ENCODE data around the gene YPEL3. TPM values are rescaled to one million over a fixed set of nuclear protein-coding genes. Genes with fewer than 3 reads are reported as not detected.

The YPEL3 gene, protein sequence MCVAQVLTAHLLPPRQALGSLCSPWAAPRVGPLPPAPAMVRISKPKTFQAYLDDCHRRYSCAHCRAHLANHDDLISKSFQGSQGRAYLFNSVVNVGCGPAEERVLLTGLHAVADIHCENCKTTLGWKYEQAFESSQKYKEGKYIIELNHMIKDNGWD
- 7.3 and 12.0 TPM in 2 replicates for total RNA-seq

DNA sequence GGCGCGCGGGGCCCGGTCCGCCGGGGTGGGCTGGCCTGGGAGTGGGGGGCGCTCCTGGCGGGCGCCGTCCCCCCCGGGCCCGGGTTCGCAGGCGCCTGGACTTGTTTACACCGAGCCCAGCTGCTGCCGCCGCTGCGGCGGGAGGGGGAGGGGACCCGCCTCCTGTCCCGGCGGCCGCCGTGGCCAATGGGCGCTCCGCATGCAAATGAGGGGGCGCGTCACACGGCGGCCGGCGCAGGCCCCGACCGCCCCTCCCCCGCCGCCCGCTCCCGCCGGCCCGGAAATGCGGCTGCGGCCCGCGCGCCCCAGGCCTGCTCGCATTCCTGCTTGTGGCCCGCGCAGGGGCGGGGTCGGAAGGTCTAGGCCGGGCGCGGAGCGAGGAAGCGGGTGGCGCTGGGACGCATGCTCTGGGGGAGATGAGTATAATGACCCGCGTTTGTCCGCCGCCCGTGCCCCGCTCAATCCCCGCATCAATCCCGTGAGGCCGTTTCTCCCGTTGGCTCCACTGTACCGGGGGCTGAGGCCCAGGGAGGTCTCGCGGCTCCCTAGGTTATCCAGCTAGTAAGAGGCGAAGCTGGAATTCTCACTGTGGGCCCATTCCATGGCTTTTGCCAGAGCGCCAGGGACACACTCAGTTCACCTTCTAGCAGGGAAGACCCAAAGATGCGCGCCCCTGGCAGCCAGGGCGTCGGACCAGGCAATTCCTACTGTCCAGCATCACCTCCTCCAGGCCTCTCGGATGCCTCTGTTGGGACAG, at the start of gene YPEL3:
Gene YPEL3 (minus strand): TSS at position 109 of the 757 bp plus-strand sequence. CDS start 731 bp downstream, outside the sequence.

DNA sequence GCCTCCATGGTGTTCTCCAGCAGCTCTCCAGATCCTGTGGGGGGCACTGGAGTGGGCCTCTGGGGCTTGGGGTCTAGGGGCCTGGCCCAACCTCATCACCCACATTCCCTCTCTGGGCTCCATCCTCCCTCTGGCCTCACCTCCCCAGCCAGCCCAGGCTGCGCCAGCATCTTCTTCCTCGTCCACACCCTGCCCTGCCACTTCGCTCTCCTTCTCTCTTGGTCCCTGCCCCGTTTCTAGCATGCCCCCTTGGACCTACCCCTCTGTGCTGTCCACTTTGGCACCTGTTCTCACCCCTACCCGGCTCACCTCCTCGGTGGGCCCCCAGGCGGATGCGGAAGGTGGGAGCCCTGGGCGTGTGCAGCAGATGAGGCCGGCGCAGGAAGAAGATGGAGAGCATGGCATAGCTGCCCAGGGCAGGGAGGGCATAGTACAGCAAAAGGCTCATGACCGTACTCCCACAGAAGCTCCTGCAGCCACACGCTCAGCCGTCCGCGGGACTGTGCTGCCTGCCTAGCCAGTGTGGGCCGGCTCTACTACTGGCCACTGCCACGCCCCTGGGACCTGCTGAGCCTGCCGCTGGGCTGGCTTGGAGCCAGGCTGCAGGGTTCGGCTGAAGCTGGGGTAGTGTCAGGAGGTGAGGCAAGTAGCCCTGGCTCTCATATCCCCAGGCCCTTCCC, 17.2 kb upstream of the YPEL3 start, which contains the start of gene GDPD3:
Gene GDPD3 (minus strand): TSS at position 507 of the 680 bp plus-strand sequence. CDS start 59 bp downstream, at position 448.

DNA sequence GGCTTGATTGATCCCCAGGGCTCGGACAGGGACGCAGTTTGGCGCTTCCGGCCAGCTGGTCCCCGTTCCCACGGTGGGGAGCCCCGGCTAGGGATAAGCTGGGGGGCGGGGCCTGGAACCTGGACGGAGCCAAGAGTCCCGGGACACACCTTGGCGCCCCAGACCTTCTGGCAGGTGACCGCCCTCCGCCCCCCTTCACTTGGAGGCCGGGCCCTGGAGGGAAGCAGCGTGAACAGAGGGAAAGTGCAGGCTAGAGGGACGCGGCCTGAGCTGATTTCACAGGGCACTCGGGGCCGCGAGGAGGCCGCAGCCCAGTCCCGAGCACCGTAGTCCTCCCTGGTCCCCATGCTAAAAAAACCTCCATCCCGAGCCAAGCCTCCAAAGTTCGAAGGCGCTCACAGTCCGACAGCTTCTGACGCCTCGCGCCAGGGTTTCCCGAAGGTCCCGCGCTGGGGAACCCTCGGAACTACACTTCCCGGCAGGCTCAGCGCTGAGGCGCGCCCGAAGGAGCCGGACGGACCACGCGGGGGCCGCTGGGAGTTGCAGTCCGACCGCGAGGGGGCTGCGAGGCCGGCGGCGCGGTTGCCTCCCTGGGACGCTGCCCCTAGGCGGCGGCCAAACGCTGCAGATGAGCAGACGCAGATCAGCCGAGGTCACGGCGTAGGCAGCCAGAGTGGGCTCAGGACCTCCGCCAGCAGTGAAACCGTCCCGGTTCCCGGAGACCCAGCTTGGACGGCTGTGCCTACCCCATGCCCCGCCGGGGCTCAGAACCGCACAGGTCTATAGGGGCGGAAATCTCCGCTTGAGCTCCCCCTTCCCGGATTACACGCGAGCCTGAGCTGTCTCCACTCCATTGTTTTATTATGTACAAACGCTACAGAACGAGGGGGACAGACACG, 4.3 kb downstream of the YPEL3 start, which contains the start of gene TBX6:
Gene TBX6 (minus strand): TSS at position 451 of the 899 bp plus-strand sequence. CDS start 731 bp downstream, outside the sequence.

DNA sequence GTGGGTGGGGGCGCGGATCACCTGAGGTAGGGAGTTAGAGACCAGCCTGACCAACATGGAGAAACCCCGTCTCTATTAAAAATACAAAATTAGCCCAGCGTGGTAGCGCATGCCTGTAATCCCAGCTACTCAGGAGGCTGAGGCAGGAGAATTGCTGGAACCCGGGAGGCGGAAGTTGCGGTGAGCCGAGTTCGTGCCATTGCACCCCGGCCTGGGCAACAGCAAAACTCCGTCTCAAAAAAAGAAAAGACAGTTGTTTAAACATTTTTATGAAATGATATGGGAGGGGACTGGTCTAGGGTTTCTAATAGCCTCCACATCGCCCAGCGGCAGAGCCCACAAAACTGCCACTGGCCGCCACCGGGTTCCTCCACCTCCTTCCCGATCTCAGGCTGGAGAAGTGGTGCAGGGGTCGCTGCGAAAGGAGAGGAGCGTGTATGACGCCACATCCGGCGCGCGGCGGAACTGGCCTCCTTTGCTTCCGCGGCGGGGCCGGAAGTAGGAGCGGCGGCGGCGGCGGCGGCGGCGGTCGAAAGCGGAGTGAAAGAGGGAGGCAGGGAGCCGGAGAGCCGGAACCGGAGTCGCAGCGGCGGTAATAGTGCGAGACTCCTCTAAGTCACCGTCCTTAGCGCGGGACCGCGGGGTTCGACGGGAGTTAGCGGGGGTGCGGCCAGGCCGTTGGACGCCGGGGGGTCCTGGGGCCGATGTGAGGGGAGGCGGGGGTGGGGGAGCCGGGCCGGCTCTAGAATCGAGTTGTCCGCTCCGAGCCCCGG, 20.3 kb downstream of the YPEL3 start, which contains the start of gene PPP4C:
Gene PPP4C (plus strand): TSS at position 492 of the 773 bp plus-strand sequence. CDS start 384 bp downstream, outside the sequence.

DNA sequence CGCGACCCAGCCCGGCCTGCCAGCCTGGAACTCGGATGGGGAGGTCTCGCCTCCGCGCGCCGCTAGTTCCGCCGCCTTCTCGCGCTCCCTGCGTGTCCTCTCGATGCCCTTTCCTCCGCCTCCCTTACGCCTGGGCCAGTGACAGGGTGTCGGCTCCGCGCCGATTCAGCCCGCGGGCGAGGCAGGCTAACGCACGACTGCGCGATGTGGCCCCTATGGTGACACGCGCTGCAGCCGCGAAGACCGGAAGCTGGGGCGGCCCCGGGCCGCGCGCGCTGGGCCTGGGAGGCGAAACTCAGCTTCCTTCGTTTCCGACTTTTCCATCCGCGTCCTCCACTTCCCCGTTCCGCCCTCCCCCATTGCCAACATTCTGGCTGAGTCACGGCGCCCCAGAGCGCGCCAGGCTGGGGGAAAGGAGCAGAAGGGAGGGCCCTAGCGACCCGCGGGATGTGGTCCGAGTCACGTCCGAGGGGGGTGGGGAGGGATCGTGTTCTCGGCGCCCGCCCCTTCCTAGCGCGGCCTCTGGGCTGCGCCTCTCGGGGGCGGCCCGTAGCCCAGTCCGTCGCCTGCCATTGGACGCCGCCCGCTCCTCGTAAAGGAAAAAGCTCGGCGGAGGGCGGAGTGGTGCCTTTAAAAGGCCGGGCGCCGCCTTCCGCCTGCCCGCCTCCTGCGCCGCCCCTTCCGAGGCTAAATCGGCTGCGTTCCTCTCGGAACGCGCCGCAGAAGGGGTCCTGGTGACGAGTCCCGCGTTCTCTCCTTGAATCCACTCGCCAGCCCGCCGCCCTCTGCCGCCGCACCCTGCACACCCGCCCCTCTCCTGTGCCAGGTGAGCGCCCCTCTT, 30.7 kb downstream of the YPEL3 start, which contains the start of gene ALDOA:
Gene ALDOA (plus strand): TSS at position 659 of the 841 bp plus-strand sequence. CDS start 1,138 bp downstream, outside the sequence.

Other genes with a start within 250 kb of the YPEL3 start
- 63.4 and 86.9 TPM in 2 replicates for gene CDIPT, start 233.0 kb downstream of the YPEL3 start, total RNA-seq
- gene SEZ6L2, start 196.7 kb downstream of the YPEL3 start, total RNA-seq: 5.5 and 7.5 TPM in 2 replicates
- gene ASPHD1, start 195.7 kb downstream of the YPEL3 start, total RNA-seq: 2.1 and 6.8 TPM in 2 replicates
- 3.9 and 5.0 TPM in 2 replicates for gene KCTD13, start 170.0 kb downstream of the YPEL3 start, total RNA-seq
- 57.5 and 67.9 TPM in 2 replicates for gene TMEM219, start 134.1 kb downstream of the YPEL3 start, total RNA-seq
- 41.3 and 46.7 TPM in 2 replicates for gene TAOK2, start 122.3 kb downstream of the YPEL3 start, total RNA-seq
- 6.6 and 7.6 TPM in 2 replicates for gene HIRIP3, start 100.6 kb downstream of the YPEL3 start, total RNA-seq
- 11.9 and 13.1 TPM in 2 replicates for gene INO80E, start 100.0 kb downstream of the YPEL3 start, total RNA-seq
- 0.16 and 0.34 TPM in 2 replicates for gene DOC2A, start 85.2 kb downstream of the YPEL3 start, total RNA-seq
- not detected in 2 replicates for gene C16orf92, start 73.0 kb downstream of the YPEL3 start, total RNA-seq
- gene TLCD3B, start 64.9 kb downstream of the YPEL3 start, total RNA-seq: not detected in 2 replicates
- 263 and 375 TPM in 2 replicates for gene ALDOA, start 30.5 kb downstream of the YPEL3 start, total RNA-seq
- gene PPP4C, start 20.2 kb downstream of the YPEL3 start, total RNA-seq: 151 and 167 TPM in 2 replicates
- gene TBX6, start 4.3 kb downstream of the YPEL3 start, total RNA-seq: 0.16 and 0.26 TPM in 2 replicates
- gene GDPD3, start 17.3 kb upstream of the YPEL3 start, total RNA-seq: 0.95 and 3.2 TPM in 2 replicates
- 40.4 and 43.2 TPM in 2 replicates for gene MAPK3, start 27.0 kb upstream of the YPEL3 start, total RNA-seq
- 0.60 and 0.79 TPM in 2 replicates for gene CORO1A, start 87.4 kb upstream of the YPEL3 start, total RNA-seq
- gene BOLA2B, start 97.5 kb upstream of the YPEL3 start, total RNA-seq: 27.8 and 29.3 TPM in 2 replicates
- gene SLX1A, start 97.7 kb upstream of the YPEL3 start, total RNA-seq: 11.6 and 17.2 TPM in 2 replicates
- gene SULT1A3, start 103.0 kb upstream of the YPEL3 start, total RNA-seq: 1.3 and 1.7 TPM in 2 replicates
- gene NPIPB13, start 152.3 kb upstream of the YPEL3 start, total RNA-seq: 1.1 and 1.7 TPM in 2 replicates

Data from bronchial smooth muscle cell (primary cell).